SW 1271 (cell line): Measurements from ENCODE around the gene ATP6V0A4.

Experiments
- DNase-seq, 2 experiments: peaks; one replicate each; lab custom pipeline; 2025; lab: John Stamatoyannopoulos, UW

The ATP6V0A4 gene

GRCh38 chr7:138662076-138662990 lies 135.7 kb downstream of the ATP6V0A4 start:
- no peak for DNase-seq

- DNase-seq, result no peak
These were observed 136.8 kb downstream of the ATP6V0A4 start for GRCh38 chr7:138661069-138661635.

- DNase-seq, result no peak
These were observed 139.1 kb downstream of the ATP6V0A4 start for GRCh38 chr7:138658889-138659288.

- DNase-seq, result no peak
These were observed 140.1 kb downstream of the ATP6V0A4 start for GRCh38 chr7:138657854-138658386.

- no peak for DNase-seq
These were observed 141.0 kb downstream of the ATP6V0A4 start for GRCh38 chr7:138656952-138657351.
